ENCODE data around the gene MEIOSIN. TPM values are rescaled to one million over a fixed set of nuclear protein-coding genes. Genes with fewer than 3 reads are reported as not detected.

Gene MEIOSIN
- total and polyA plus RNA-seq, 2 of the 4 experiments (the other 2 are of a cell fraction): not detected

- intact Hi-C loops (cut with micrococcal nuclease) (no loop called here), in situ Hi-C loops (cut with MboI; ENCODE audit: low sequenced_read_pairs) (no loop called here), dilution Hi-C loops (cut with HindIII; ENCODE audit: low sequenced_read_pairs, unreplicated experiment) (no loop called here)
- Histone ChIP-seq H3K4me3 (ENCODE audit: insufficient read depth, low read depth, low read length) (no peak overlapping the region), H3K4me2 (ENCODE audit: low read depth, low read length) (no peak overlapping the region), H3K9me1 (ENCODE audit: insufficient read depth, low read length) (peaks cover 5% of the 10 kb centered on the region), H3K9ac (ENCODE audit: low read depth, low read length) (no peak overlapping the region), H3K4ac (ENCODE audit: low read depth, low read length) (no peak overlapping the region; the same call in 1 of the 2 replicates), H4K20me1 (ENCODE audit: insufficient read depth, low read length) (peaks cover 5% of the 10 kb centered on the region; the same call in 1 of the 2 replicates), H4K8ac (ENCODE audit: low read depth in 2 of 2, low read length in 2 of 2) (no peak overlapping the region), H3K9me3 (ENCODE audit: control insufficient read depth, insufficient read depth, low read length) (no peaks in the 10 kb centered on the region), H3K79me1 (ENCODE audit: low read depth in 1 of 2, low read length in 2 of 2) (no peaks in the 10 kb centered on the region; a peak in 1 of 4 replicates), H3K18ac (ENCODE audit: low read depth, low read length) (no peak overlapping the region), H2AFZ (replicated peaks; ENCODE audit: low read length, poor library complexity) (no peak overlapping the region), H2BK20ac (ENCODE audit: low read depth, low read length) (peak overlapping the region; percentile 64; the same call in 1 of the 2 replicates), H3K56ac (ENCODE audit: extremely low read depth, insufficient read depth, low read length) (no peak overlapping the region), H4K91ac (ENCODE audit: insufficient read depth, low read depth, low read length) (peak overlapping the region; percentile 59; the same call in 1 of the 2 replicates), H2AK5ac (ENCODE audit: low read depth, low read length) (peak overlapping the region; percentile 26; the same call in 1 of the 2 replicates), H3K14ac (replicated peaks; ENCODE audit: low read depth, low read length) (no peak overlapping the region; the same call in 1 of the 2 replicates), H3K23ac (ENCODE audit: low read depth, low read length) (no peak overlapping the region), H3K36me3 (ENCODE audit: control insufficient read depth, insufficient read depth, low read length) (peaks cover 3% of the 10 kb centered on the region; the same call in 1 of the 2 replicates), H3K4me1 (ENCODE audit: control insufficient read depth, insufficient read depth, low read length) (peaks cover 8% of the 10 kb centered on the region), H3K27me3 (ENCODE audit: control insufficient read depth, insufficient read depth, low read length) (no peaks in the 10 kb centered on the region), H3K27ac (ENCODE audit: insufficient read depth, low read length) (no peak overlapping the region), H2BK120ac (ENCODE audit: low read depth, low read length) (peak overlapping the region; percentile 34; the same call in 1 of the 2 replicates), H2AK9ac (replicated peaks; ENCODE audit: low read depth, low read length, poor library complexity) (peak overlapping the region; percentile 70), H2BK15ac (ENCODE audit: low read depth, low read length) (no peak overlapping the region; the same call in 2 of the 3 replicates), H4K5ac (ENCODE audit: low read depth, low read length) (no peak overlapping the region), H2BK5ac (ENCODE audit: low read depth, low read length, poor library complexity, severe bottlenecking) (no peak overlapping the region)
- POLR2A ChIA-PET (ENCODE audit: unreplicated experiment): no interaction called here
- no peak for DNase-seq
- BruUV-seq (replicated peaks): no TSS peak
- TF ChIP-seq FOS (IDR thresholded peaks at IDR 0.05; ENCODE audit: low read depth, low read length): no peak
- no peak for TF ChIP-seq MAFK (IDR thresholded peaks at IDR 0.05; ENCODE audit: low read depth, low read length)
- no peak for TF ChIP-seq RAD21 (IDR thresholded peaks at IDR 0.05; ENCODE audit: low read length)
- no peak for TF ChIP-seq POLR2A (IDR thresholded peaks at IDR 0.05; ENCODE audit: low read depth, low read length)
- TF ChIP-seq RFX5 (IDR thresholded peaks at IDR 0.05; ENCODE audit: low read depth, low read length): no peak
- no peak for TF ChIP-seq ELK1 (IDR thresholded peaks at IDR 0.05; ENCODE audit: borderline replicate concordance, low read depth, low read length)
- no peak for TF ChIP-seq NFE2L2 (IDR thresholded peaks at IDR 0.05; ENCODE audit: low read depth, low read length)
- no peak for TF ChIP-seq SMC3 (IDR thresholded peaks at IDR 0.05; ENCODE audit: low read depth, low read length)
- no peak for TF ChIP-seq RCOR1 (IDR thresholded peaks at IDR 0.05; ENCODE audit: insufficient replicate concordance, low read length)
- TF ChIP-seq BHLHE40 (IDR thresholded peaks at IDR 0.05; ENCODE audit: low read depth, low read length): no peak
- no peak for TF ChIP-seq CTCF (conservative IDR thresholded peaks at IDR 0.05; ENCODE audit: low read depth, low read length)
- no peak for TF ChIP-seq CEBPB (IDR thresholded peaks at IDR 0.05; ENCODE audit: low read depth, low read length)
- TF ChIP-seq CHD1 (IDR thresholded peaks at IDR 0.05; ENCODE audit: low read depth, low read length): no peak
- no peak for TF ChIP-seq USF2 (IDR thresholded peaks at IDR 0.05; ENCODE audit: low read depth, low read length)
- TF ChIP-seq MAZ (IDR thresholded peaks at IDR 0.05; ENCODE audit: borderline replicate concordance, low read depth, low read length): no peak
- no peak for TF ChIP-seq MXI1 (IDR thresholded peaks at IDR 0.05; ENCODE audit: borderline replicate concordance, low read depth, low read length)
- WGBS, 2 experiments (ENCODE audit: extremely low coverage in 2 of 2, insufficient read length in 1 of 2): 94% methylated on average over 6 of the region's 6 CpGs; no CpG with 5 or more reads in 1 of the 2 experiments
- CTCF ChIA-PET: no interaction called here
- no peak for ATAC-seq (ENCODE audit: low read depth)
These were observed 79.1 kb downstream of the MEIOSIN start for GRCh38 chr19:45812297-45812696.
